ENCODE results near the gene DDX51.

The DDX51 gene

DNA sequence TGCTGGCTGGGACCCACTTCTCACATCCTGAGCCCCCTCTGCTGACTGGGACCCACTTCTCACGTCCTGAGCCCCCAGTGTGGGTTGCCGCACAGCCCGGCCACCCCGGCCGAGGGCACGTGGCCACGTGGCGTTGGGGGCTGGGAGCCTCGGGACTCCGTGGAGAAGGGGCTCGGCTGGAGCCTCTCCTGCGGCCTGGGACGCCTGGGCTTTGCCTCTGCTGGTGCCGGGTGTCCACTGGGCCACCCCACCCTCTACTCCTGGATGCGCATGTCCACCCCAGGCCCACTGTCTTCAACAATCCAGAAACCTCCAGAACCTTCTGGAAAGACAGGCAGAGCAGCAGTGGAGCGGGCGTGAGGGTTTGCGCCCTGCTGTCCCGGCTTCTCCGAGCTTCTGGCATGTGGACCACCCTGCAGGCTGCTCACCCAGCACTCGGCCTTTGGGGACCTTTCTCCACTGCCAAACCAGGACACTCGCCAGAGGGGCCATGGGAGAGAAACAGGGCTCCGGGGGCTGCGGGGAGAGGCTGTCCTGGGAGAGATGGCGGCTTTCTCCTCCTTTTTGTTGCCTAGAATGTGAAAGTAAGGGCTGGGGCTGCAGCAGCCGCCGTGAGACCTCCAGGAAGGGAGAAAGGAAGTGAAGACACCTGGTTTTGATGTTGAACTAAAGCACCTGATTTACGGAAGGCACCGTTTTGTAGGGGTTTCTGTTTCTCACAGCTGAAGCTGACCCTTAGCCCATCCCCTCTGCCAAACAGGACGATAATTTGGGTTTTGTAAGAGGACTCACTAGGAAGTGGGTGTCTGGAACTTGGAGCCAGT, 30.1 kb upstream of the DDX51 start:
- no peaks in the 10 kb centered on the region for H3K36me3 ChIP-seq (ENCODE audit: insufficient read depth, low read length)
- no peaks in the 10 kb centered on the region; the same call in 1 of the 2 replicates for H3K4me1 ChIP-seq (ENCODE audit: insufficient read depth, low read length)
- H3K9me3 ChIP-seq (ENCODE audit: control insufficient read depth, insufficient read depth, low read length) = no peaks in the 10 kb centered on the region
- no peak overlapping the region for H3K9ac ChIP-seq (ENCODE audit: low read depth, low read length)

DNA sequence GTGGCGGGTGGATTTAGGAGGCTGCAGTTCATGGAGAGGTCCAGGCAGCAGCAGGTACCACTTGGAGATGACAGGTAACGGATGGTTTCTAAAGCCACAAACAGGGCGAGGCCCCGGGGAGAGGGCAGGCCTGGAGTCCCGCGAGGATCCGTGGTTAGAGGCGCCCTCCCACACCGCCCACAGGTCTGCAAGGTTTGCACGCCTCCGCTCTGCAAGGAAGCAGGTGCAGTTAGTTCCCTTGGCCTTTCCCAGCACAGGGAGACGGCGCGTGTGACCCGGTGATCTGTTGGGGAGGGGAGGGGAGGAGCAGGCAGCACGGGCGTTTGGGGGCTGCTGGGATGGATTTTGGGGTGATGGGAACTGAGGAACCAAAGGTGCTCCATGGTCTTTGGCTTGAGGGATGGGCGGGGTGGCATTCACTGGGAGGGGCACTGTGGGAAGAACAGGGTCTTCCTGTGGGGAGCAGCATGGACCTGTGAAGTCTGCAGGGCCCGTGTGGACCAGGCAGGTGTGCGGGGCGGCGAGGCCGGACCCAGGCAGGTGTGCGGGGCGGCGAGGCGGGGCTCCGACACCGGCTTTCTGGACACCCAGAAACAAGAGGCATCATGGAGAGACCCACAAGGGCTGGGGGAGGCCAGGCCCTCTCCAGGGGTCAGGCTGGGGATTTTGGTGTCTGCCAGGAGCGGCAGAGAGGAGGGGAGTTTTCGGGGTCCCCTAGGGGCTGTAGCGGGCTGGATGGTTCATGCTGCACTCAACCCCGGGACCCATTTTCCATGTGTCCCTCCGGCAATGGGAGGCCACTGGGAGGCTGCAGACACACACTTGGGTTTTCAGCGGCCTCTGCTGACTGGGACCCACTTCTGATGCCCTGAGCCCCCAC, 29.3 kb upstream of the DDX51 start:
- H3K9ac ChIP-seq (ENCODE audit: low read depth, low read length) = no peak overlapping the region
- H3K4me1 ChIP-seq (ENCODE audit: insufficient read depth, low read length) = no peaks in the 10 kb centered on the region; the same call in 1 of the 2 replicates
- H3K9me3 ChIP-seq (ENCODE audit: control insufficient read depth, insufficient read depth, low read length) = no peaks in the 10 kb centered on the region
- H3K36me3 ChIP-seq (ENCODE audit: insufficient read depth, low read length) = no peaks in the 10 kb centered on the region

DNA sequence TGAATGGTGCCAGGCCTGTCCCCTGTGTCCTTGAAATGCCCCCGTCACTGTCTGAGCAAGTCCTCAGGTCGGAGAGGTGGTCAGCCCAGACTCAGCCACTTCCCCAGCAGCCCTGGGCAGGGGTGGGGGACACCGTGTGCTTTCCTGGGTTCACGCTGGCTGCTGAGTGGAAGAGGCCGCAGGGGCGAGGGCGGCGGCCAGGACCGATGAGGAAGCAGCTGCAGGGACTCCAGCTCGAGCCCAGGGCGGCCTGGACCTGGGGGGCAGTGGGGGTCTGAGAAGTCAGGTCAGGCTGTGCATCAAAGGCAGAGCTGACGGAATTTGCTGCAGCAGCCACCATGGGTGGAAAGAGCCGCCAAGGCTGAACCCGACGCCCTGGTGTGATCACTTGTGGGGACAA, 28.5 kb upstream of the DDX51 start:
- Histone ChIP-seq H3K9me3 (ENCODE audit: control insufficient read depth, insufficient read depth, low read length) (no peaks in the 10 kb centered on the region), H3K9ac (ENCODE audit: low read depth, low read length) (no peak overlapping the region), H3K4me1 (ENCODE audit: insufficient read depth, low read length) (no peaks in the 10 kb centered on the region; the same call in 1 of the 2 replicates), H3K36me3 (ENCODE audit: insufficient read depth, low read length) (no peaks in the 10 kb centered on the region)

DNA sequence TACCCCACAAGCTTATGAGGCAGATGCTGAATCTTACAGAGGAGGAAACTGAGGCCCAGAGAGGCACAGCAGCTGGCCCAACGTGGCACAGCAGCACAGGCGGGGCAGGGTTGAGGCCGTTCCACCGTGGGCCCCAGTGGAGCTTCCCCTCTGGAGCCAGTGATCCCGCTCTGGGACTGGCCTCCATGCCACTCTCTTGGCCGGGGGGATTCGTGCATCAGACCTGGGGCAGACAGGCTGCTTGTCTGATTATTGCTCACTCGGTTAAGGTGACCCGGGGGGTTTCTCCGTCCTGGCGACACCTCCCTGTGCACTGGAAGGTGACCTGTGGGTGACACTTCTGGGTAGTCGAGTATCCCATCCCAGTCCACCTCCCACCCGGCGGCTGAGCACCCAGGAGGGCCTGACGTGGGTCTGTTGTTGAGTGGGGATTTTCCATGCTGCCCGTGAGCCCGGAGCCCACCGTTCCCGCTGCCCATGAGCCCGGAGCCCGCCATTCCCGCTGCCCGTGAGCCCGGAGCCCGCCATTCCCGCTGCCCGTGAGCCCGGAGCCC, 27.9 kb upstream of the DDX51 start:
- H3K4me1 ChIP-seq (ENCODE audit: insufficient read depth, low read length) = no peaks in the 10 kb centered on the region; the same call in 1 of the 2 replicates
- H3K9me3 ChIP-seq (ENCODE audit: control insufficient read depth, insufficient read depth, low read length) = no peaks in the 10 kb centered on the region
- H3K9ac ChIP-seq (ENCODE audit: low read depth, low read length) = no peak overlapping the region
- no peaks in the 10 kb centered on the region for H3K36me3 ChIP-seq (ENCODE audit: insufficient read depth, low read length)

DNA sequence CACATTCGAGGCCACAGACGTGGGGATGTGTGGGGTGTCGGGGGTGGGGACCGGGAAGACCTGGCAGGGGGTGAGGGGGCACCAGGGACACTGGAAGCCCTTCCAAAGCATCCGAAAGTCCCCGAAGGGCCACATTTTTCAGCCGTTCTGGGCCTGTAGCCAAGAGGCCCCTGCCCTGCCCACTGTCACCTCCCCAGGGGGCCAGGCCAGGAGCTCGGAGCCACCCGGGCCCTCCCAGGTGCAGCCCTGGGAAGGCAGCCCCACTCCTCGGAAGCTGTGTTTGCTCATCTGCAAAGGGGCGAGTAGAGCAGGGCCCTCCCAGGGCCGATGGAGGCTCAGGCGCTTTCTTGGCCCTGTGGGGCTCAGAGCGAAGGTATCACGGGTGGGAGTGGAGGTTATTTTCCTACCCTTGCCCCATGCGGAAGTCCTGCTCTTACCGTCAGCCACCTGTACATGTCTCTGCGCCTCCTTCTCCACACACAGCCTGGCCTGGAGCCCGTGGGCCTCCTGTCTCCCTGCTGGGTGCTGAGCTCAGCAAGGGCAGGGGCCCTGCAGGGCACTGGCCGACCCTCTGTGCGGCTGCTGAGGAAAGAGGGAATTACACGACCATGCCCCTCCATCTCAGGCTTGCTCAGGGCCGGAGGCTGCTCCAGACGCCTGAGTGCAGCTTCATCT, 27.3 kb upstream of the DDX51 start:
- Histone ChIP-seq H3K36me3 (ENCODE audit: insufficient read depth, low read length) (no peaks in the 10 kb centered on the region), H3K9me3 (ENCODE audit: control insufficient read depth, insufficient read depth, low read length) (no peaks in the 10 kb centered on the region), H3K4me1 (ENCODE audit: insufficient read depth, low read length) (no peaks in the 10 kb centered on the region; the same call in 1 of the 2 replicates), H3K9ac (ENCODE audit: low read depth, low read length) (no peak overlapping the region)

DNA sequence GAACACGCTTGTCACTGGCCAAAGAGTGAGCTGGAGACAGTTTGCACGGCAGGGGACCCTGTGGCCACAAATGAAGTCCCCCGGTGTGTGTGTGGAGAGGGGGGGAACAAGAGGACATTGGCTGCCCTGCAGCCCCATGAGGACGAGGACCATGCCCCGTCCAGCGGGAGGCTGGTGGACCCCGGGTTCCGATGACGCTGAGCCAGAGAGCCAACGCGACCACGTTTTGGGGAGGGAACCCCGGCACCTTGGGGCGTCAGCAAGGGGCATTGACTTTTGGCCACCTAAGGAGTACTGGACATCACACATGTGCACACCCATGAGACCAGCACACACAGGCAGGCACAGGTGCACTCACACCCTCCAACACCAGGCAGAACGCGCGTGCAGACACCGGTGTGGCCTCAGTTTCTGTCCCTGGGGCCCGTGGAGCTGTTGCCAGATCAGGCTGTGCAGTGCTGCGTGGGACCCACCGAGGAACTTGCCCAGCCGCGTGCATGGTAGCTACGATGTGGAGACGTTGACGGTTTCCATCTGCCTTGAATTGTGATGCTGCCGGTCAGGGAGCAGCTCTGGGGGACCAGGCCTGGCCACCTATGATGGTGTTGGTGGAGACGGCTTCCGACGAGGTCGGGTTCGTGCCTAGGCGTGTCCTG, 26.6 kb upstream of the DDX51 start:
- H3K4me1 ChIP-seq (ENCODE audit: insufficient read depth, low read length) = no peaks in the 10 kb centered on the region; the same call in 1 of the 2 replicates
- H3K36me3 ChIP-seq (ENCODE audit: insufficient read depth, low read length) = no peaks in the 10 kb centered on the region
- H3K9ac ChIP-seq (ENCODE audit: low read depth, low read length) = no peak overlapping the region
- H3K9me3 ChIP-seq (ENCODE audit: control insufficient read depth, insufficient read depth, low read length) = no peaks in the 10 kb centered on the region

DNA sequence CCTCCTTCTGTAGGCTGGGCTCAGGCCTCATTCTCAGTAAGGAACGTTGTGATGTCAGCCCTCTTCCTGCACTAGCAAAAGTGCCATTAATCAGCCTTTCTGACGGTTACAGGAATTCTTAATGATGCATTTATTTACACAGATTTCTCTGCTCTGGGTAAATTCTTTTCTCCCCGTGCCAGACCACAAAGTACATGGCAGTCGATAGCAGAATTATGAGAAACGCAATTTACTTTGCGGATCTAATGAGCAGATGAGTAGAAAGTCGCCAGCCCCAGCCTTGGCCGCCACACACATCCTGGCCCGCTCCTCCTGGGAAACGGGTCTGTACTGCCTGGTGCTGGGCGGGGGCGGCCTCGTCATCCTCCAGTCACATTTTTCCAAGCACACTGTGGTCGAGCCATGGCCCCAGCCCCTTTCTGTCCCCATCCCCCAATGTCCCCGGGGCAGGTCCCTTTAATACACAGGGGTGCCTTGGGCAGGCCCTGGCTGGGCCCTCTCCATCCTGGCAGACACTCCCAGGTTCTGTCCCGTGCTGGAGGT, 26.0 kb upstream of the DDX51 start:
- no peaks in the 10 kb centered on the region; the same call in 1 of the 2 replicates for H3K4me1 ChIP-seq (ENCODE audit: insufficient read depth, low read length)
- no peaks in the 10 kb centered on the region for H3K36me3 ChIP-seq (ENCODE audit: insufficient read depth, low read length)
- no peaks in the 10 kb centered on the region for H3K9me3 ChIP-seq (ENCODE audit: control insufficient read depth, insufficient read depth, low read length)
- no peak overlapping the region for H3K9ac ChIP-seq (ENCODE audit: low read depth, low read length)

DNA sequence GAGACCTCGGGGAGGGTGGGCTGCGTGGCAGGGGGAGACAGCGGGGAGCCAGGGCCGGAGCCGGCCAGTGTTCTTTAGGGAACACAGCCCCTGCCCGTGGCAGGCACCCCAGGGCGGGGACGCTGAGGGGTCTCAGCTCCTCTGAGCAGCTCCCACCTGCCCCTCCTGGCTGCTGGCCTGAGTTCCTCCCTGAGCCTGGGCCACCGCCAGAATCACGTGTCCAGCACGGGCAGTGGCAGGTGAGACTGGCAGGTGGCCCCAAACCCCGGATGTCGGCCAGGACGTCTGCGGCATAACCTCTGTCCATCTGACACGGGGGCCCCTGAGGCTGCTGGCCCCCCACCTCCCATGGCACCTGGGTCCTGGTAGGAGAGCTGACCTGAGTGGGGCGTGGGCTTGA, 25.3 kb upstream of the DDX51 start:
- no peaks in the 10 kb centered on the region; the same call in 1 of the 2 replicates for H3K4me1 ChIP-seq (ENCODE audit: insufficient read depth, low read length)
- no peaks in the 10 kb centered on the region for H3K9me3 ChIP-seq (ENCODE audit: control insufficient read depth, insufficient read depth, low read length)
- H3K36me3 ChIP-seq (ENCODE audit: insufficient read depth, low read length) = no peaks in the 10 kb centered on the region
- H3K9ac ChIP-seq (ENCODE audit: low read depth, low read length) = no peak overlapping the region

DNA sequence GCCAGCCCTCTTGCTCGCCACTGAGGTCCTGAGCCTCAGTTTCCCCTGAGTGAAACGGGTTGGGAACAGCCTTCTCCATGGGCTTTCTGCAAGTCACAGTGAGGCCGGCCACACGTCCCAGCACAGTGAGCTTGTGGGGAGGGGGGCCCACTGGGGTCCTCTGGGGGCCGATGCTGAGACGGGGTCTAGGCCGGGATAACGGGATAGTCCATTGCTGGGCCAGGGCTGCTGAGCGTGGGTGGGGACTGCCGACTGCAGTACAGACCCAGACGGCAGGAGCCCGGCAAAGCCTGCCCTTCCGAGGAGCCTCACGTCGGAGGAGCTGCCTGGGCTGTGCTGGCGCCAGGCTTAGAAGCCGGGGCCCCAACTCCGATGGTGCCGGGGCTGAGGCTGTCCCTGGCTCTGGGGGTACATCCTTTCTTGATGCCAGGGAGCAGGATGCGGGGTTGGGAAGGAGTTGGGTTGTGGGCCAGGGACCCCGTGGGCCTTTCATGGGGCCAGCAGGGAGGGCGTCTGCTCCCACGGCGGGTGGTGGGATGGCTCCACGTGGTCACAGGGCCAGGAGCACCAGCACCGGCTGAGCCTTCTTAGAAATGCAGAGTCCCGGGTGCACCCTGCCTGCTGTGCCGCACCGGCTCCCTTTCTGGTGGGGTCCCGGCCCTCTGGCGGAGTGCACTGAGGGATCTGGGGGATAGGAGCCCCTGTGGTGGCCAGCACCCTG, 24.4 kb upstream of the DDX51 start:
- Histone ChIP-seq H3K9me3 (ENCODE audit: control insufficient read depth, insufficient read depth, low read length) (no peaks in the 10 kb centered on the region), H3K36me3 (ENCODE audit: insufficient read depth, low read length) (no peaks in the 10 kb centered on the region), H3K4me1 (ENCODE audit: insufficient read depth, low read length) (no peaks in the 10 kb centered on the region; the same call in 1 of the 2 replicates), H3K9ac (ENCODE audit: low read depth, low read length) (no peak overlapping the region)

DNA sequence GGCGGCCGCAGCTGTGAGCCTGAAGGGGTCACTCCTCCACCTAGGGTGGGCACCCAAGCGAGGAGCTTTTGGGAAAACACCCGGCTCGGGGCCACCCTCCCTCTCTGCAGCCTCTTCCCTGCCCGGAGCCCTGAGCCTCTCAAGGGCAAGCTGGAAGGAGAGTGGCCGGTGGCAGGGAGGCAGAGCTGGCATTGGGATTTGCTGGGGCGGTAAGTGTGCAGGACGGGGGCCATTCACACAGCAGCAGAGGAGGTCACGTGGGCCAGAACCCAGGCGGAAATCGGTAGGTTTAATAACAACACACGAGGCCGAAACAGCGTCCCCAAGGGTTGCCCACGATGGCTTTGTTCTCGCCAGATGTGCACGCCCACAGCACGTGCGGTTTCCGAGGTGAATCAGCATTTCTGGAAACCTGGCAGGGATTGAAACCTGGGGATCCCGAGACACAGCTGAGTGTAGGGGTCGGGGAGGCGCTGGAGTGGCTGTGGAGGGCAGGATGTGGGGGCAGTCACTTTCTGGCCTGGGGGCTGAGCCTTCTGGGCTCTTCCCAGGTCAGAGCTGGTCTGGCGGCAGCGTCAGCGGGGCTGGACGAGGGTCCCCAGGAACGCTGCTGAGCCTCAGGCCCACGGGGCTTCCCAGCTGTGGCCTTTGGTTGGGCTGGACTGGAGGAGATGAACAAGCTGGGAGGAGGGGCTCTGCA, 23.6 kb upstream of the DDX51 start:
- H3K36me3 ChIP-seq (ENCODE audit: insufficient read depth, low read length) = no peaks in the 10 kb centered on the region
- H3K9ac ChIP-seq (ENCODE audit: low read depth, low read length) = no peak overlapping the region
- H3K4me1 ChIP-seq (ENCODE audit: insufficient read depth, low read length) = no peaks in the 10 kb centered on the region; the same call in 1 of the 2 replicates
- H3K9me3 ChIP-seq (ENCODE audit: control insufficient read depth, insufficient read depth, low read length) = no peaks in the 10 kb centered on the region

DNA sequence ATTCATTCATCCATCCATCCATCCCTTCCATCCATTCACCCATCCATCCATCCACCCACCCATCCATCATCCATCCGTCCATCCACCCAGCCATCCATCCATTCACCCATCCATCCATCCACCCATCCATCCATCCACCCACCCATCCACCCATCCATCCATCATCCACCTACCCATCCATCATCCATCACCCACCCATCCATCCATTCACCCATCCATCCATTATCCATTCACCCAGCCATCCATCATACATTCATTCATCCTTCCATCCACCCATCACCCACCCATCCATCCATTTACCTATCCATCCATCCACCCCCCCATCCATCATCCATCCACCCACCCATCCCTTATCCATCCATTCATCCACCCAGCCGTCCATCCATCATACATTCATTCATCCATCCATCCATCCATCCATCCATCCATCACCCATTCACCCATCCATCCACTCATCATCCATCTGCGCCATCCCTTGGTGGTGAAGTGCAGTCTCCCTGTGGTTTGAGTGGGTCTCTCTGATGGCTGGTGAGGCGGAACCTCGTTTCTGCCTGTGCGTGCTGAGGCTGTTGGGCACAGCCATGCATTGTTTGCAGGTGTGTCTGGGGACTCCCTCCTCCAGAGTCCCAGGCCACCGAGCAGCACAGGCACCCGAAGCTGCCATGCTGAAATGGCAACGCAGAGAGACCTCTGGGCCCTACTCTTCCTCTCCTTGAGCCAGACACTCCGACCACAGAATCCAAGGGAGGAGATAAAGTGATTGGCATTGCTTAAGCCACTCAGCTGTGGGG, 22.9 kb upstream of the DDX51 start:
- Histone ChIP-seq H3K4me1 (ENCODE audit: insufficient read depth, low read length) (no peaks in the 10 kb centered on the region; the same call in 1 of the 2 replicates), H3K9me3 (ENCODE audit: control insufficient read depth, insufficient read depth, low read length) (no peaks in the 10 kb centered on the region), H3K36me3 (ENCODE audit: insufficient read depth, low read length) (no peaks in the 10 kb centered on the region), H3K9ac (ENCODE audit: low read depth, low read length) (no peak overlapping the region)

DNA sequence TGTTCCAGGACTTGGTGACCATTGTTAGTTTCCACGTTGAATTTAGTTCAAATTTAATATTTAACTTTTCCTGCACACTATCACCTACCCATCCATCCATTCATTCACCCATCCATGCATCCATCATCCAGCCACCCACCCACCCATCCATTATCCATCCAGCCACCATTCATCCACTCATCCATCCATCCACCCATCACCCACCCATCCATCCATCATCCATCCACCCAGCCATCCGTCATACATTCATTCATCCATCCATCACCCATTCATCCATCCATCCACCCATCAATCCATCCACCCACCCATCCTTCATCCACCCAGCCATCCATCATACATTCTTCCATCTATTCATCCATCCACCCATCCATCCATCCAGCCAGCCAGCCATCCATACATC, 22.0 kb upstream of the DDX51 start:
- no peaks in the 10 kb centered on the region for H3K9me3 ChIP-seq (ENCODE audit: control insufficient read depth, insufficient read depth, low read length)
- H3K9ac ChIP-seq (ENCODE audit: low read depth, low read length) = no peak overlapping the region
- H3K36me3 ChIP-seq (ENCODE audit: insufficient read depth, low read length) = no peaks in the 10 kb centered on the region
- H3K4me1 ChIP-seq (ENCODE audit: insufficient read depth, low read length) = no peaks in the 10 kb centered on the region; the same call in 1 of the 2 replicates
